Jurkat, Clone E6-1 (cell line): ENCODE results near the gene CLDN20.

Experiments
- DNase-seq: peaks from one replicate; pipeline ENCODE4 v3.0.0-alpha.2; 2011; ENCODE audit warnings: low read depth, low spot score
- H3K4me3 ChIP-seq: 2 replicates; pipeline ENCODE4 v1.5.1; 2011; ENCODE audit warnings: mild to moderate bottlenecking, low read length, control low read depth, moderate library complexity

The CLDN20 gene

DNA sequence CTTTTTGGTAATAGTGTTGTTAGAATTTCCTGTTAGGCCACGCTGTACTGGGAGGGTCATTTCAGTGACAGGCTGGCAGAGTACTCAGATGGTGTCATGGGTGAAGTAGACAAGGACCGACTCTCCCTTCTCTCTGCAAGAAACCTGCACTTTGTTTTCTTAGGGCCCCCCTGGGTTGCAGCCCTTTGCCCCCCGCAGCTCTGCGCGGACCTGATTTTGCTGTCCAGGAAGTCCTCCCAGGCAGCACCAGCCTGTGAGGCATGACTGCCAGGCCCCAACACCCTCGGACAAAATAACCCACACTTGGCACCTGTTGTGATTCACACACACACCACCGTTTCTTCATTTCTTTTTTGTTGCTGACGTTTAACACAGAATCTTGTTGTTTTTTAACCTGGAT is 21.8 kb upstream of the CLDN20 start:
- no peak overlapping the region for H3K4me3 ChIP-seq
- no peak for DNase-seq

DNA sequence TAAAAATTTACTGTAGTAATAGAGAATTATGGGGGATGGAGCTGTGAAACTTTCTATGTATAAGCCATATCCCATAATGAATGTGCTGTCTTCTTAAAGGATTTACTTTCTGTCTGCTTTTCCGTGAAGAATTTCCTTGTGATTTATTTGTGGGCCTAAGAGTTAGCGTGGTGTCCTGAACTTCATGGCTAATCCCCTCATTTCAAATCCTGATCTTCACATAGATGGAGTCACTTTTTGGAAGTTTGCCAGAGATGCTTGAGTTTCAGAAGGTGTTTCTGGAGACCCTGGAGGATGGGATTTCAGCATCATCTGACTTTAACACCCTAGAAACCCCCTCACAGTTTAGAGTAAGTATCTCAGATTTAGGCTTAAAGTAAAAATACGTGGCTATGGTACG is 19.4 kb upstream of the CLDN20 start:
- DNase-seq, result no peak
- H3K4me3 ChIP-seq, result no peak overlapping the region

DNA sequence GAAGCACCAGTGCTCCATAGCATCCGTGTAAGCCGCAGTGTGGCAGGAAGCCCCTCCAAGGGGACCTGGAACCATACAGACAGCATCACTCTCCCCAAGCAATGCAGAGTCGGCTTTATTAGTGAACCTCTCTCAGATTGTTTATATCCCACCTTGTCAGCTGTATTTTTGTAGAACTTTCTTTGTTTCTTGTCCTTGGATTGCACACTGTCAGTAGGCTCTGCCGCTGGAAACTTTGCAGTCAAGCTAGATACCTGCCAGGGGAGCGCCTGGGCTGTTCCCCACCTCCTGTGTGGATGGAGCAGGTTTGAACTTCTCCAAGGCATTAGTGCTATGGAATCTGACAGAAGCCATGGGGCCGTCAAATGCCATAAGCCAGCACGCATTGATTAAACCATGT is 18.6 kb upstream of the CLDN20 start:
- no peak overlapping the region for H3K4me3 ChIP-seq
- no peak for DNase-seq

DNA sequence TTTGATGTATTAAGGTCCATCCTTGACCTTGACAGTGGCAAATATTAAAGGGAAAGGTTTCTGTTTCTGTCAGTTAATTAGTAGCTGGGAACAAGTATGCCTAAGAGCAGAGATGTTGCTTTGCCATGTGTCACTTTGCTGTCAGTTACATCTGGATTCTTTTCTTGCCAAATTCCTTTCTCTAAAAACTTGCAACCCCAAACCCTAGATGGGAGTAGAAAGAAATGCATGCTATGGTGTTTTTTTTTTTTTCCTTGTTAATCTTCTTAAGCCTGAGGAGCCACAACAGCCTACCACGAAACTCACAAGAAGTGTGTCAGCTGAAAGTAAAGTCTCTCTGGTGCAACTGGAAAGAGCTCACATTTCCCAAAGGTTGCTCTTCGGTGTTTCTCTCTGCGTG is 18.0 kb upstream of the CLDN20 start:
- no peak overlapping the region for H3K4me3 ChIP-seq
- no peak for DNase-seq

DNA sequence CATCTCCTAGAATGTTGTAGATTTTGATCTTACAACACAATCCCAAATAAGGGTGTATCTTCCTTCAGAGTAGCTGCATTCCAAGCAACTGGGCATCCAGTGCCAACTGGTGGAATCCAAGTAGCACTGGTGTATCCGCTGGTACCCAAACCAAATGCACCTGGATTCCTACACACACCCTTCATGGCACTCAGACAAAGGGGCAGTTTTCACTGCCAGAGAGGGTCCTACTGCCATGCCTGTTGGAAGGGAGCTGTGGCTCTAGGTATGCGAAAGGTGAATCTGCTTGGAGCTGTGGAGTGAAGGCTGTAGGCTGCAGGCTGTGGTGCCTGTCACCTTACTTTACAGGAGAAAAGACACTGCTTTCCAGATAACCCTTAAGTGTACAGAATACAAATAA is 17.0 kb upstream of the CLDN20 start:
- no peak overlapping the region for H3K4me3 ChIP-seq
- no peak for DNase-seq

DNA sequence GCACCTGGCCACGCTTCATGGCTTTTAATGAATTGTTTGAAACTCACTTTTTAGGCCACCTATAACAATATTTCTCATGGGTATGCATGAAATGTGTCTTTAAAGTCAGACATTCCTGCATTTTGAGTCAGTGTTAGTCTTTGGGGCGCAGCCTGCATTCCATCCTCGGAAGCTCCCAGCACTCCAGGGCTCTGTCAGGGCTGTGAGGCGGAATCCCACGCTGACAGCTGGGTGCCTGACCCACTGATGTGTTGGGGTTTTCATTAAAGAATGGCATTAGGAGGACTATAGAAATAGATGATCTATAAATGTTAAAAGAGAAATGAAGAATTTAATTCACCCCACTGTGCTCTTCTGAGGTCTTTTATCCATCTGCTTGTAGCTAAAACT is 16.2 kb upstream of the CLDN20 start:
- DNase-seq, result no peak
- no peak overlapping the region for H3K4me3 ChIP-seq

DNA sequence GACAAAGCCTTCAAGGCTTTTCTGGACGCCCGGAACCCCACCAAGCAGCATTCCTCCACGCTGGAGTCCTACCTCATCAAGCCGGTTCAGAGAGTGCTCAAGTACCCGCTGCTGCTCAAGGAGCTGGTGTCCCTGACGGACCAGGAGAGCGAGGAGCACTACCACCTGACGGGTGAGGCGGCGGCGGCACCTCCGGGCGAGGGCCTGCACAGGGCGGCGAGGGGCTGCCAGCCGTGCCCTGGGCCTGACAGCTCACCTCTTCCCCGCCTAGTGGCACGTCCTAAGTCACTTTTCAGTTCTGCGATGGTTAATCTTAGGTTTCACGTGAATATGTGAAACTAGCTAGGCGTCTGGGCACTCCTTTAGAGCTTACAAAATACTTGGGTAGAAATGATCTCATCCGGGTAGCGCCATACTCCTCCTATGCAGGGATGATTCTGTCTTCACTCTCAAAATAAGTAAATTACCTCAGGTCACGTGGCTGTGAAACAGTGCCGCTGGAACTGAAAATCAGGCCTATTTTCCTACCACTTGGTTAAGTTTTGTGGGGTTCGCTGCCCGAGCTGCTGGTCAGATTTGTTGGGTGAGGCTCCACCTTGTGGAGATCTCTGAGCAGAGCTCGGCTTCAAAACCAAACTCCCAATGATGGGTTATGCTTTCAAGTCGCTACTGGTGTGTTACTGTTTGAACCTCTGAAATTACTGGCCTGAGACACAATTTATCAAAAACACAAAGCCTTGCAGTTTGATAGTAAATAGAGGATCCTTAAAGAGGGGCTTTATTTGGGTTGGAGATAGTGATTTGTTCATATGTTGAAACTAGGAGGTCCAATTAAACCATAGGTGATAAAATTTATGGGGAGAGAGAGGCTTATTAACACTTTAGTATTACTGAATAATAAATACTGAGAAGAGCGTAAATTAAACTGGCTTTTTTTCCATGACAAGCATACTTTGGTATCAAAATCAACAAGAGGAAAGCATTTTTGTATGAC is 15.5 kb upstream of the CLDN20 start:
- no peak overlapping the region for H3K4me3 ChIP-seq
- DNase-seq, result peak; percentile 5

DNA sequence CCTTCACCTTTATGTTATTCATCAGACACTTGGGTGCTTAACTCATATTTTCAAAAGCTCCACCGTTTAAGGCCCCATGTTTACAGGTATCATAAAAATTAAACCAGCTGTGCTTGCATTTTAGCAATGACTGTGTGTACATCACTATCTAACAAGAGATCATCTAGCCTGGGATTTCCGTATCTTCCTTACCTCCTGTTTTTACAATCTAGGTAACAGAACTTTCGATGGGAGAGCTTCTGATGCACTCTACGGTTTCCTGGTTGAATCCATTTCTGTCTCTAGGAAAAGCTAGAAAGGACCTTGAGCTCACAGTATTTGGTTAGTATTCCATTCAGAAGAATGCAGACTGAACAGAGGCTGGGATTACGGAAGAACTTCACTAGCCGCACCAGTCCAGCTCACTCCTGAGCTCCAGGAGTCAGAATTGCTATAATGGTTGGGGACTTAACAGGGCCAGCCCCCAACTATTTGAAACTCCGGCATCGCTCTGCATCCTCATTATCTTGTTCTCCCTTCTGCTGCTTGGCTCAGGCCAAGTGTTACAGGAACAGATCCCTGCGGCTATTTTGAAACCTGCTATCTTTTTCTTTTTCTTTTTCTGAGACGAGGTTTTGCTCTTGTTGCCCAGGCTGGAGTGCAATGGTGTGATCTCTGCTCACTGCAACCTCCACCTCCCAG is 13.0 kb upstream of the CLDN20 start:
- H3K4me3 ChIP-seq, result no peak overlapping the region
- no peak for DNase-seq

DNA sequence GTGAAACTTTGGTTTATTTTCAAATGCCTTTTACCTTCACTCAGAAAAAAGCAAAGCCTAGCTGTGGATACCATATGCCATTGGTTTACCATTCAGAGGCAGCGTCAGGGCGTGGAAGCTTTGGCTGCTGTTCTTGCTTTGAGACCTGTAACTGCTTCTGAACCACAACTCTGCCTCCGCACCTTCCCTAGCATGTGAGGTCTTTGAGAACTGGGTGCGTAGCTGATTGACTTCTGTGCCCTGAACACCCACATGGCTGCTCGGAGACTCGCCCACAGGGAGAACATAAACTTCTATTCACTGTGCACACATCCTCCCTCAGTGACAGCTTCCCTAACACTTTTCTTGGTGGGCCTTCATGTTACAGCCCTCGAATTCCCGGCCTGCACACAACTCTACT is 11.2 kb upstream of the CLDN20 start:
- no peak for DNase-seq
- H3K4me3 ChIP-seq, result no peak overlapping the region

DNA sequence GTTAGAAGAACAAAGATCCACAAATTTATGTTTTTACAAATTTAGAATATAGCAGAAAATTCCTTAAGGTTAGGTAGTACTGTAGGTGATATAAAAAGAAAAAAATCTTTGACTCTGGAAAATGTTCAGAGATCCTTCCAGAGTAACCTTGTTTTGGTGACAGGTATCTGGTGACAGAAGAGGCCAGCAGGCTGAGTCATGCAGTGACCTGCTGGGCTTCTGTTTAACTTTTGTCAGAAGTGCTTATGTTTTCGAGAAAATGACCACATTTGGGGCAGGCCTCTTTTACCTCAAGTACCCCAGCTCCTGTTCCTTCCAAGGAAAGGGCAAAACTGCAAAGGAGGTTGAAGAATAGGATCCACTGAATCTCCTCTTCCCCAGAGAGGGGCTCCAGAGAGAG is 10.5 kb upstream of the CLDN20 start:
- DNase-seq, result no peak
- H3K4me3 ChIP-seq, result no peak overlapping the region

DNA sequence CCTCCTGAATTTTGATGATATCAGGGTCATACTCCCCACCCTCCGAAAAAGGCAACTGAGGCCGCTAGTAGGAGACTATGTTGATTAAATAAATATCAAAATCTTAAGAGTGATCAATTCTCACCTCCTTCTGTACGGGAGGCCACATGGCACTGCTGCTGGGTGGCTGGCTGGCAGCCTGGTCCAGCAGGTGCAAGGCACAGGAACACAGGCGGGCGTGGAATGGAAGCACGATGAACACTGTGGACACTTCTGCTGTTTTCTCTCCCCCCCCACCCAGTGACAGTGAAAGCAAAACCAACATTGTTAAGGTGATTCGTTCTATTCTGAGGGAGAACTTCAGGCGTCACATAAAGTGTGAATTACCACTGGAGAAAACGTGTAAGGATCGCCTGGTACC is 9.7 kb upstream of the CLDN20 start:
- no peak for DNase-seq
- H3K4me3 ChIP-seq, result no peak overlapping the region

DNA sequence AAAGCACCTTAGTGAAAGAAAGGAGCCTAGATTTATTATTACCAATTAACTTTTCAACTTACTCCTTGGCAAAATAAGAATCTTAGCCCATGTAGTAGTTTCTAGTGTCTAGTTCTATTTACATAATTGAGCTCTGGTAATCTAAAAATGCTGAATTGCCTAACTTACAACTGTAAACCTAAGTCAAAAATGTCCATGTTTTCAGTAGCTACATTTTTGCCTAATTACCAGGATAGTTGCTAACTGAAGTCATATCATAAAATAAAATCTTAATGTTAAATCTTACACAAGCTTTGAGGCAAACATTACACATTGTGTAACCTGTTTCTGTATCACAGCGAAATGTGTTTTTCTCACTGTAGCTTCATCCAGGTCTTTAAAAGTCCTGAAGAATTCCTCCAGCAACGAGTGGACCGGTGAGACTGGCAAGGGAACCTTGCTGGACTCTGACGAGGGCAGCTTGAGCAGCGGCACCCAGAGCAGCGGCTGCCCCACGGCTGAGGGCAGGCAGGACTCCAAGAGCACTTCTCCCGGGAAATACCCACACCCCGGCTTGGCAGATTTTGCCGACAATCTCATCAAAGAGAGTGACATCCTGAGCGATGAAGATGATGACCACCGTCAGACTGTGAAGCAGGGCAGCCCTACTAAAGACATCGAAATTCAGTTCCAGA is 7.6 kb upstream of the CLDN20 start:
- DNase-seq, result no peak

DNA sequence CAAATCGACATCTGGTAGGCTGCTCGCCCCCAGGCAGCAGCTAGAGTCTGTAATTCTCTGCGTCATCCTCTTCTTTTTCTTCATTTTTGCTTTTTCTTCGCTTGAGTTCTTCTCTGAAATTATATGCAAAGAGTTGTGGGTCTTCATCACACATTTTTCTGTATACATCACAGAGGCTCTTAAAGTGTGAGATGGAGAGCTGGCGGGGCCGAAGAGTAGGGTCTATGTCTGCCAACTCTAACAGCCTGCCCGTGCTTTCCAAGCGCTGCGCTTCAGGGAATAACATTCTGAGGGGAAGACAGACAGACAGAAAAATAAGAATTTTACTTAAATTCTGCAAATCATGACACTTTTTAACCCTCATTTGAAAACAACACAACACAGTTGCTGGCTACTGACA is 6.0 kb upstream of the CLDN20 start:
- DNase-seq, result no peak
- no peak overlapping the region for H3K4me3 ChIP-seq

More for the DNA sequence above, 7.6 kb upstream of the CLDN20 start:
- no peak overlapping the region for H3K4me3 ChIP-seq

DNA sequence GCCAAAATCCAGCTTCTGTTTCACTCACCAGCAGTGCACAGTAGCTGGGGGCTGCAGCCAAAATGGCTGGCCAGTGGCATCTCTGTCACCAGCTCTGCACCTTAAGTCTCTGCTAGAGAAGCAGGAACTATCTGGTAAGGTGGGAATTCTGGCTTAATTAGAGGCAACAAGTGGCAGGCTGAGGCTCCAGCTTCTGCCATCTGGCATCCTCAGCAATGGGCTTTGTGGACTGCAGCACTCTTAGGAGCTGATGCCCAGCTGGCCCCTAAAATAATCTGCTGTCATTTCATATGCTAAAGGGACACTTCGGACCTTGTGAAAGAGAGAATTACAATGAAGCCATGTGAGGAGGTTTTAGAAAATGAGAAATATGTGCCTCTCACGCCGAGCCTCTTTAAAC is 4.6 kb upstream of the CLDN20 start:
- DNase-seq, result no peak
- no peak overlapping the region for H3K4me3 ChIP-seq

DNA sequence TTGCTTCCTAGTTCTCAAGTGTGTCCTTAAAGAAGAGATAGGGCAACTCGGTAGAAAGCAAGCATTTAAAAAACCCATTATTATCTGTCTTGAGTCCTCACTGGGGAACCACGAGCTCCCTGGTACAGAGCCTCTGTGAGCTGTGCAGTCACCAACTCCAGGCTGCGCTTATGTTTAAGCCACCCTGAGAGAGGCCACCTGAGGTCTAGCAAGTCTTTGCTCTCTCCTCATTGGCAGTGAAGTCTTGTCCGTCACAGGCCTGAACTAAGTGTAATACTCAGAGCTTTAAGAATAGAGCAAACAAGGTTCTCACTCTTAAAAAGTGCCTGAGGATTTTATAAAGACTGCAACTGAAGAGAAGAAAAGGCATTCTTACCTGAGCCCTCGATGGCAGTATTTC is 3.9 kb upstream of the CLDN20 start:
- no peak for DNase-seq
- H3K4me3 ChIP-seq, result no peak overlapping the region

DNA sequence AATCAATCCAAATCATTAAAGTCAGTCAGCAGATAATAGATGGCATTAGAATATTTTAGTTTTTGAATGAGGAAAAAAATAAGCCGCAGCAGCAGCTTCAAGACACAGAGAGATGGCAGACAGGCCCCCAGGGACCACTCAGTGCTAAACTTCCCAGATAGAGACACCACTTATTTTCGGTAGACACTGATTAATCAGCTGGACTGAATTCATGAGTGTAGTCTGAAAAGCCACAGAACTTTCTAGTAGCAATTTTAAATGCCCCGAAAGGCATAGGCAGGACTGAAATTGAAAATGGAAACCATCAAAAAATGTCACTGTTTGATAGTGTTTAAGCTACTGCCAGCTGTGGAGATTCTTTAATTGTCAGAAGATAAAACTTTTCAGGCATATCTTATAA is 3.1 kb upstream of the CLDN20 start:
- H3K4me3 ChIP-seq, result no peak overlapping the region
- DNase-seq, result no peak

DNA sequence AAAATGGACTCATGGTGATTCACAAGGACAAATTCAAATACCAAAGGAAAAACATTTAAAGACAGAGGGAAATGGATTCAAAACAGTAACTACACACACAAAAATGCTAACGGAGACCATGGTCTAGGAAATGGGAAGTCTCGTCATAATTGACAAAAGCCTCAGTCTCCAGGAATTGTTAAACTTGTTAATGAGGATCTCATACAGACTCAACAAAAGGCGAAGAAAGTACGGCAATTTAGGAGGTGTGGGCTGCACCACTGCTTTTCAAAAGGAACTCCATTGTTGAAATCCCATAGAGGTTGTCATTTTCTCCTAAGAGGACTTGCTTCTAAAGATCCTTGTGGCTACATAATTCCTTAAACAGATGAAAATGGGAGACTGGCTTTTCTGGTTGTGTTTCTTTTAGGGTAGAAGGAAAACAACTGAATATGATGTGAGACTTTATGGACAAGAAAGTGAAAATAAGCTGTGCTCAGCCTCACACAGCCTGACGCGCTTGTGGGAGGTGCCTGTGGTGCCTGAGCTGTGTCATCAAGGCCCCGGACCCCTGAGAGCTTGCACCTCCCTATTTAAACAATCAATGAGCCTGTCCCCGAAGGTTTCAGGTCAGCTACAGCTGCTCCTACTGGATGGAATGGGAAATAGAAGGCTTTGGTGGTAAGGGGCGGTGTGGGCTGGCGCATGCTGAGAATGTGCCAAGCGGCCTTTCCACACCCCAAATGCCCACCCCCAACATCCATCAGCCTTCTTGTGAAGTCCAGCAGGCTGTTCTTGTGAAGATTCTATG is 2.5 kb upstream of the CLDN20 start:
- DNase-seq, result no peak

DNA sequence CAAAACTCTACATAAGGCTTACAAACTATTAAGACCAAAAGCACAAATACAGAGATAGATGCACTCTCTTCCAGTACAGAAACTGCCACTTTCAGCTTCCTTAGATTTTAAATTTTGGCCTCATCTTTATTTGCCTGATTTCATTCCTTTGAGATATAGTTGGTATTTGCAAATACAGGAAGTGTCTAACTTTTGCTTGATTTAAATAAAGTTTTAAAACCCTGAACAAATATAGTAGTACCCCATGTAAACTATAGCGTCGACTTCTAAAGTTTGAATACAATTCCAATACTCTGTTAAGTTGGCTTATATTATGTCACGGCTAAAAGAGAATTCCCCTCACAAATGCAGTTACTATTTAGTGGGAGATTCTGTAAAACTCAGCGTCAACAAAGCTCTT is 1.2 kb upstream of the CLDN20 start:
- DNase-seq, result no peak
- no peak overlapping the region for H3K4me3 ChIP-seq

More for the DNA sequence above, 2.5 kb upstream of the CLDN20 start:
- H3K4me3 ChIP-seq, result no peak overlapping the region

DNA sequence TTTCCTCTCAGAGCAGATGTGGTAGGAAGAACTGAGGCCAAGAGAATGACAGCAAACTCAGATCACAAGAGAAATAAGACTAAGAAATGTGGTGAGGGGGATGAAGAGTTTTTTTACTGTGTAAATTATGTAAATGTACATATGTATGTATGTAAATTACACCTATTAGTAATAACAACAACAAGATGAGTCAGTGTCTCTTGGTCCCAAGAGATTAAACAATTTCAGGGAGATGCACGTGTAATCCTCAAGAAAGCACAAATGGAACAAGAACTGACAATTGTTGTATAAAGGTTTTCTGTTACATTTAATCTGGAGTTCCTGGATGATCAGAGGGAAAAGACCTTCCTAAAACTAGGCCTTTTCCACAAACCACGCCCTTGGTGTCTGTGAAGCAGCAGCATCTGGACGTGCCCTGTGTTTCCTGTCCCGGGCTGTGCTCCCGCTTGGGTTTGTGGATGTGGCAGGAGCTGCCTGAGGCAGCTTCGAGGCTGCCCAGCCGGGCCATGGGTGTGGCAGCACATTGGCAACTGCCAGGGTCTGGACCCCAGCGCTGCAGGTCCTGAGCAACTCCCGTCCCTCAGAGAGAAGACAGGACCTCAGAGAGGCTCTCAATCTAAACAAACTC is 994 bp downstream of the CLDN20 start:
- DNase-seq, result no peak
- H3K4me3 ChIP-seq, result no peak overlapping the region
